ENCODE measurements around the gene CRAT. TPM values are rescaled to one million over a fixed set of nuclear protein-coding genes. Genes with fewer than 3 reads are reported as not detected.

Gene CRAT
- total RNA-seq, 2 experiments from 2014 or later: 19.5 to 22.7 TPM

- no peaks in the 10 kb centered on the region for H3K9me3 Mint-ChIP-seq
- no peak overlapping the region for H3K27ac Mint-ChIP-seq
- no peak overlapping the region for H3K4me3 Mint-ChIP-seq
- peaks cover 6% of the 10 kb centered on the region for H3K36me3 Mint-ChIP-seq
- POLR2A ChIA-PET: no interaction called here
- ATAC-seq (ENCODE audit: low read depth): no peak
- DNase-seq: no peak
- no peaks in the 10 kb centered on the region for H3K27me3 Mint-ChIP-seq
- no peaks in the 10 kb centered on the region for H3K4me1 Mint-ChIP-seq
Measured at GRCh38 chr9:129052592-129052991, 58.0 kb downstream of the CRAT start.

Other genes with a start within 250 kb of the CRAT start
- gene KYAT1, start 228.8 kb downstream of the CRAT start, total RNA-seq: 10 to 100 TPM; 14.9 to 16.3 TPM
- gene LRRC8A, start 228.7 kb downstream of the CRAT start, total RNA-seq: 10 to 100 TPM; 24.1 to 25.9 TPM
- gene PHYHD1, start 189.8 kb downstream of the CRAT start, total RNA-seq: 1 to 10 TPM; 1.4 to 1.6 TPM
- 1 to 10 TPM; 9.4 to 9.5 TPM for gene DOLK, start 163.2 kb downstream of the CRAT start, total RNA-seq
- 10 to 100 TPM; 64.2 to 65.3 TPM for gene NUP188, start 163.1 kb downstream of the CRAT start, total RNA-seq
- gene SH3GLB2, start 82.5 kb downstream of the CRAT start, total RNA-seq: 100 to 1,000 TPM in 1 of 2 experiments, 10 to 100 TPM in 1; 98.7 to 104 TPM
- 10 to 100 TPM; 62.1 to 66.0 TPM for gene MIGA2, start 74.2 kb downstream of the CRAT start, total RNA-seq
- gene DOLPP1, start 29.7 kb downstream of the CRAT start, total RNA-seq: 10 to 100 TPM; 17.4 to 21.6 TPM
- 10 to 100 TPM; 88.3 to 91.0 TPM for gene PTPA, start 622 bp upstream of the CRAT start, total RNA-seq
- 1 to 10 TPM; 8.6 to 8.8 TPM for gene IER5L, start 67.5 kb upstream of the CRAT start, total RNA-seq

Data from activated naive CD8-positive, alpha-beta T cell treated with anti-CD3 and anti-CD28 coated beads, Interleukin-2, amount 10 ng/mL, durations not matched to agents 7 days and 5 days (primary cell).